OCI-LY1 (cell line): Measurements from ENCODE around the gene ABCF1.
"Not testable (repeated sequence)": the region's sequence is repeated elsewhere in the genome, so short reads cannot be mapped to it uniquely, and the experiment has no call there.

Experiments used
- CTCF ChIP-seq: fragments of 200-600 bp; sonication (generic), shearing (Covaris generic); IDR thresholded peaks from 2 replicates; pipeline ENCODE4 v1.5.1; 2017; ENCODE audit warnings: mild to moderate bottlenecking, antibody characterized with exemption, low read length, moderate library complexity, mixed read lengths
- EZH2 ChIP-seq: fragments of 200-600 bp; sonication (generic), shearing (Covaris generic); IDR thresholded peaks from 2 replicates; pipeline ENCODE4 v1.8.0; 2017; ENCODE audit warnings: borderline replicate concordance, mixed run types, mild to moderate bottlenecking, antibody characterized with exemption, low read length, moderate library complexity, mixed read lengths

- TF ChIP-seq CTCF, EZH2: not testable (repeated sequence)
Observed at GRCh38 chr6:30521952-30522351, 49.3 kb upstream of the ABCF1 start.
